ENCODE results near the gene RAD51B. TPM values are rescaled to one million over a fixed set of nuclear protein-coding genes. Genes with fewer than 3 reads are reported as not detected.

Gene RAD51B
- total RNA-seq, 4 donors from 2014 or later = 12.6 to 26.4 (median 16.7) TPM

GRCh38 chr14:68506645-68507419, 687.3 kb downstream of the RAD51B start:
- H3K27ac ChIP-seq = peak overlapping the region in 1 of 4 donors; percentile 67
- H3K9me3 ChIP-seq = no peaks in the 10 kb centered on the region
- peaks cover 0 to 49% (median 20%) of the 10 kb centered on the region in 4 donors for H3K4me1 ChIP-seq
- no peak for DNase-seq (ENCODE audit: low spot score in 2 of 2)
- TF ChIP-seq EP300 (IDR thresholded peaks at IDR 0.05) (no peak), CTCF (IDR thresholded peaks at IDR 0.05) (no peak), POLR2A (IDR thresholded peaks at IDR 0.05) (no peak)
- H3K27me3 ChIP-seq = no peaks in the 10 kb centered on the region
- no peaks in the 10 kb centered on the region for H3K36me3 ChIP-seq
- H3K4me3 ChIP-seq = no peak overlapping the region
- 77 to 83% methylated on average over 11 of the region's 11 CpGs for WGBS, 2 donors

GRCh38 chr14:68507544-68508081, 688.0 kb downstream of the RAD51B start:
- WGBS, 2 donors = 90 to 92% methylated on average over 10 of the region's 10 CpGs
- H3K36me3 ChIP-seq = no peaks in the 10 kb centered on the region
- peaks cover 0 to 51% (median 24%) of the 10 kb centered on the region in 4 donors for H3K4me1 ChIP-seq
- H3K27me3 ChIP-seq = no peaks in the 10 kb centered on the region
- H3K4me3 ChIP-seq = no peak overlapping the region
- no peaks in the 10 kb centered on the region for H3K9me3 ChIP-seq
- no peak for DNase-seq (ENCODE audit: low spot score in 2 of 2)
- TF ChIP-seq CTCF (IDR thresholded peaks at IDR 0.05) (no peak), EP300 (IDR thresholded peaks at IDR 0.05) (no peak), POLR2A (IDR thresholded peaks at IDR 0.05) (no peak)
- peak overlapping the region in 1 of 4 donors; percentile 67 for H3K27ac ChIP-seq

- H3K27me3 ChIP-seq = no peaks in the 10 kb centered on the region
- no peak for DNase-seq (ENCODE audit: low spot score in 2 of 2)
- no peaks in the 10 kb centered on the region for H3K36me3 ChIP-seq
- no peaks in the 10 kb centered on the region for H3K9me3 ChIP-seq
- peaks cover 0 to 55% (median 28%) of the 10 kb centered on the region in 4 donors for H3K4me1 ChIP-seq
- 93 to 100% methylated on average over 2 of the region's 2 CpGs for WGBS, 2 donors
- no peak overlapping the region for H3K4me3 ChIP-seq
- peak overlapping the region in 1 of 4 donors; percentile 77 for H3K27ac ChIP-seq
- no peak for TF ChIP-seq CTCF (IDR thresholded peaks at IDR 0.05)
- TF ChIP-seq POLR2A (IDR thresholded peaks at IDR 0.05) = no peak
- TF ChIP-seq EP300 (IDR thresholded peaks at IDR 0.05) = no peak
Observed at GRCh38 chr14:68508581-68508980, 689.0 kb downstream of the RAD51B start.

DNA sequence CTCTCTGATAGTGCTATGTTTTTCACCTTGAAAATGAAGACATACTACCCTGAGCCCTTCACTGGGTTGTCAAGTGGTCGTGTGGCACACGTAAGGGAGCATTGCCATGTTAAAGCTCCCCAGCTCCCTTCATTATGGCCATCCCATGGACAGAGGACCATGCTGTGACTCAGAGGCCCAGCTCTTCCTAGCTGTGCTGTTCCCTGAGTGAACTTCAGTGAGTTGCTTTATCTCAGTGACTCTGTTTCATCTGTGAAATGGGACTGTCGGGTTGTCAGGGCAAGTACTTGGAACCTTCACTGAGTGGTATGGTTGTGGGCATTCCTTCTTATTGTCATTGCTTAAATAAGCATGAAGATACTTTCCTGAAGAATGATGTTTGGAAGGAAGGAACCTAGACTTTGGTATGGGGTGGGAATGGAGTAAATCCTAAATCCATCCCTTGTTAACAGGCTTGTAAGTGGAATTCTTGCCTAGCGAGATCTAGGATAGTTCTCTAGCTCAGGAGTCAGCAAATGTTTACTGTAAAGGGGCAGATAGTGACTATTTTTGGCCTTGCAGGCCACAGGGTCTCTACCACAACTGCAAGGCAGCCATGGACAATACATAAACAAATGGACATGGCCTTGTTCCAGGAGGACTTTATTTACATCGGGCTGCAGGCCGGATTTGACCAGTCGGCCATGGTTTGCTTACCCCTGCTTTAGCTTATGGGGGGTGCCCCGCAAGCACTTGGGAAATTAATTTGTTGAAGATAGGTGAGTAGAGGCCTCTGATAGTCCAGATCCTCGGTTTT, 689.8 kb downstream of the RAD51B start:
- Histone ChIP-seq H3K9me3 (no peaks in the 10 kb centered on the region), H3K27me3 (no peaks in the 10 kb centered on the region), H3K27ac (peak overlapping the region; percentile 46 to 87 (median 66)), H3K4me1 (peaks cover 0 to 58% (median 28%) of the 10 kb centered on the region in 4 donors), H3K36me3 (no peaks in the 10 kb centered on the region), H3K4me3 (no peak overlapping the region)
- WGBS, 2 donors = 71 to 74% methylated on average over 9 of the region's 9 CpGs
- TF ChIP-seq EP300 (IDR thresholded peaks at IDR 0.05) = no peak
- TF ChIP-seq CTCF (IDR thresholded peaks at IDR 0.05) = no peak
- TF ChIP-seq POLR2A (IDR thresholded peaks at IDR 0.05) = no peak
- DNase-seq (ENCODE audit: low spot score in 2 of 2) = no peak

Data from tibial nerve (tissue), 4 donors.